H1 (cell line): ENCODE results near the gene ACOT6. TPM values are rescaled to one million over a fixed set of nuclear protein-coding genes. Genes with fewer than 3 reads are reported as not detected.
A peak's percentile ranks its signal among the peaks of the same experiment; 100 is the strongest.

Source experiments
- CTCF ChIA-PET: fragments of 300-600 bp; sonication (Branson Sonifier 250); formaldehyde crosslinking; loops from one replicate; lab custom pipeline; 2021; ENCODE audit not compliant: partially characterized antibody; lab: Charles Lee
- POLR2A ChIA-PET: fragments of 300-600 bp; sonication (Branson Sonifier 250); formaldehyde crosslinking; loops from one replicate; lab custom pipeline; 2021; ENCODE audit warnings: inconsistent platforms; ENCODE audit not compliant: partially characterized antibody; lab: Charles Lee
- DNase-seq, 2 experiments: peaks; one replicate each; pipeline versions ENCODE4 v3.0.0 to v3.0.0-alpha.2; 2010 to 2022; ENCODE audit warnings: low spot score in 2 of 2, low read depth in 1 of 2, mixed read lengths in 1 of 2
- FAIRE-seq: peaks from 2 replicates; lab custom pipeline; 2011; peaks lifted over from hg19 to GRCh38; lab: Jason Lieb, UNC
- H2AFZ ChIP-seq: 2 replicates; pipeline ENCODE4 v1.8.1; 2012; ENCODE audit warnings: low read length, inconsistent platforms
- H2AK5ac ChIP-seq: 2 replicates; pipeline ENCODE4 v1.6.1; 2013; ENCODE audit warnings: low read depth, low read length
- H2BK120ac ChIP-seq: replicated peaks from 2 replicates; pipeline ENCODE3; 2013; ENCODE audit warnings: low read depth, low read length, inconsistent platforms
- H2BK12ac ChIP-seq: 2 replicates; pipeline ENCODE4 v1.6.1; 2013; ENCODE audit warnings: low read depth, low read length
- H2BK15ac ChIP-seq: 2 replicates; pipeline ENCODE4 v1.6.1; 2013; ENCODE audit warnings: low read length
- H2BK20ac ChIP-seq: 2 replicates; pipeline ENCODE4 v1.6.1; 2013; ENCODE audit warnings: low read length
- H2BK5ac ChIP-seq: 2 replicates; pipeline ENCODE4 v1.6.1; 2013; ENCODE audit warnings: low read depth, low read length
- H3K14ac ChIP-seq: 2 replicates; pipeline ENCODE4 v1.6.1; 2013; ENCODE audit warnings: inconsistent platforms; ENCODE audit not compliant: insufficient read length
- H3K18ac ChIP-seq: 2 replicates; pipeline ENCODE4 v1.6.1; 2013; ENCODE audit warnings: low read length; ENCODE audit errors: extremely low read depth
- H3K23ac ChIP-seq: 2 replicates; pipeline ENCODE4 v1.6.1; 2013; ENCODE audit warnings: inconsistent platforms; ENCODE audit not compliant: insufficient read length
- H3K23me2 ChIP-seq: 2 replicates; pipeline ENCODE4 v1.6.1; 2013; ENCODE audit warnings: low read depth, low read length
- H3K27ac ChIP-seq: 2 replicates; pipeline ENCODE4 v1.6.1; 2011; ENCODE audit warnings: low read depth, low read length, inconsistent platforms
- H3K27me3 ChIP-seq, 4 experiments: replicated peaks in 1 of 4; 1 replicate in 1 of 4; 2 replicates in 3 of 4; pipeline versions ENCODE4 v1.6.1 to v1.8.1; 2011 to 2013; ENCODE audit warnings: low read length in 3 of 4, mild to moderate bottlenecking in 3 of 4, inconsistent platforms in 2 of 4, mixed read lengths in 2 of 4, moderate library complexity in 1 of 4; ENCODE audit not compliant: control insufficient read depth in 3 of 4, insufficient read depth in 3 of 4; ENCODE audit errors: extremely low read depth in 1 of 4
- H3K36me3 ChIP-seq, 4 experiments: 2 replicates each; pipeline versions ENCODE4 v1.6.1 to v1.8.1; 2011 to 2013; ENCODE audit warnings: mild to moderate bottlenecking in 4 of 4, low read length in 3 of 4, moderate library complexity in 2 of 4, control low read depth in 1 of 4, inconsistent platforms in 1 of 4; ENCODE audit not compliant: insufficient read depth in 4 of 4, control insufficient read depth in 2 of 4
- H3K4ac ChIP-seq: replicated peaks from 2 replicates; pipeline ENCODE3; 2013; ENCODE audit warnings: low read length, low read depth, mixed read lengths, inconsistent platforms; ENCODE audit not compliant: insufficient read length
- H3K4me1 ChIP-seq, 4 experiments: replicated peaks in 1 of 4; 1 replicate in 1 of 4; 2 replicates in 3 of 4; pipeline versions ENCODE4 v1.6.1 to v1.8.1; 2011 to 2013; ENCODE audit warnings: low read length in 3 of 4, inconsistent platforms in 2 of 4, mixed read lengths in 1 of 4; ENCODE audit not compliant: insufficient read depth in 4 of 4, control insufficient read depth in 3 of 4
- H3K4me2 ChIP-seq, 2 experiments: 2 replicates each; pipeline versions ENCODE4 v1.6.1 to v1.8.1; 2011 to 2013; ENCODE audit warnings: low read depth in 2 of 2, low read length in 2 of 2, control low read depth in 1 of 2, inconsistent platforms in 1 of 2, mild to moderate bottlenecking in 1 of 2; ENCODE audit not compliant: insufficient read depth in 1 of 2
- H3K4me3 ChIP-seq, 4 experiments: fragments of 200-600, 300-600 bp in 1 of 4; sonication (generic), shearing (Covaris generic), sonication (Bioruptor Twin) in 1 of 4; 2 replicates each; pipeline versions ENCODE4 v1.5.1 to v1.8.1; 2011 to 2016; ENCODE audit warnings: low read length in 4 of 4, low read depth in 3 of 4, control low read depth in 2 of 4, inconsistent platforms in 2 of 4, mild to moderate bottlenecking in 2 of 4, mixed read lengths in 1 of 4, moderate library complexity in 1 of 4; ENCODE audit not compliant: insufficient read depth in 2 of 4; ENCODE audit errors: extremely low read depth in 1 of 4
- H3K56ac ChIP-seq: replicated peaks from 2 replicates; pipeline ENCODE3; 2013; ENCODE audit warnings: low read depth, mild to moderate bottlenecking, mixed read lengths, low read length, inconsistent platforms; ENCODE audit not compliant: insufficient read length
- H3K79me1 ChIP-seq: 2 replicates; pipeline ENCODE4 v1.6.1; 2013; ENCODE audit warnings: low read depth, low read length, control low read depth
- H3K79me2 ChIP-seq, 2 experiments: 2 replicates each; pipeline versions ENCODE4 v1.6.1 to v1.8.1; 2012 to 2013; ENCODE audit warnings: low read length in 2 of 2, mild to moderate bottlenecking in 2 of 2, inconsistent platforms in 1 of 2; ENCODE audit not compliant: insufficient read depth in 2 of 2, control insufficient read depth in 1 of 2
- H3K9ac ChIP-seq, 4 experiments: replicated peaks in 1 of 4; 1 replicate in 1 of 4; 2 replicates in 3 of 4; pipeline versions ENCODE4 v1.6.1 to v1.8.1; 2011 to 2013; ENCODE audit warnings: low read depth in 3 of 4, low read length in 3 of 4, control low read depth in 2 of 4, mild to moderate bottlenecking in 2 of 4, moderate library complexity in 2 of 4, inconsistent platforms in 1 of 4; ENCODE audit errors: extremely low read depth in 1 of 4
- H3K9me3 ChIP-seq, 2 experiments: 2 replicates each; pipeline versions ENCODE4 v1.6.1 to v1.8.1; 2012 to 2013; ENCODE audit warnings: mild to moderate bottlenecking in 2 of 2, moderate library complexity in 2 of 2, control low read depth in 1 of 2, inconsistent platforms in 1 of 2, low read depth in 1 of 2, low read length in 1 of 2, mixed read lengths in 1 of 2; ENCODE audit not compliant: insufficient read depth in 2 of 2
- H4K20me1 ChIP-seq, 2 experiments: replicated peaks in 1 of 2; 2 replicates each; pipeline versions ENCODE3 to v1.8.1; 2011 to 2013; ENCODE audit warnings: inconsistent platforms in 2 of 2, low read length in 2 of 2, mild to moderate bottlenecking in 1 of 2; ENCODE audit not compliant: insufficient read depth in 2 of 2, control insufficient read depth in 1 of 2
- H4K5ac ChIP-seq: 2 replicates; pipeline ENCODE4 v1.6.1; 2013; ENCODE audit warnings: low read length, low read depth, mixed read lengths, inconsistent platforms; ENCODE audit not compliant: insufficient read length
- H4K8ac ChIP-seq: 2 replicates; pipeline ENCODE4 v1.8.0; 2013; ENCODE audit warnings: mild to moderate bottlenecking, moderate library complexity, low read length, inconsistent platforms; ENCODE audit not compliant: insufficient read depth; ENCODE audit errors: extremely low read depth
- H4K91ac ChIP-seq: replicated peaks from 2 replicates; pipeline ENCODE3; 2013; ENCODE audit warnings: low read length, mixed read lengths, inconsistent platforms; ENCODE audit not compliant: insufficient read length
- ASH2L ChIP-seq: fragments of 200-600, 300-600 bp; sonication (generic); IDR thresholded peaks from one replicate; pipeline ENCODE4 v1.7.1; 2017; ENCODE audit warnings: low read length
- EP300 ChIP-seq, 2 experiments: IDR thresholded peaks; 1 replicate in 1 of 2; 2 replicates in 1 of 2; pipeline ENCODE4 v1.6.1; 2011 to 2012; ENCODE audit warnings: low read depth in 2 of 2, low read length in 2 of 2, mild to moderate bottlenecking in 2 of 2, borderline replicate concordance in 1 of 2, inconsistent platforms in 1 of 2, moderate library complexity in 1 of 2
- EZH2 ChIP-seq: fragments of 200-600 bp; sonication (generic); IDR thresholded peaks from 2 replicates; pipeline ENCODE4 v1.7.1; 2012; ENCODE audit warnings: low read depth, mild to moderate bottlenecking, moderate library complexity, low read length, inconsistent platforms; ENCODE audit not compliant: severe bottlenecking
- RBBP5 ChIP-seq: IDR thresholded peaks from 2 replicates; pipeline ENCODE4 v1.7.1; 2012; ENCODE audit warnings: low read depth, mild to moderate bottlenecking, inconsistent platforms, low read length, moderate library complexity, borderline replicate concordance
- SP2 ChIP-seq: IDR thresholded peaks from 2 replicates; pipeline ENCODE4 v1.6.1; 2012; ENCODE audit warnings: mild to moderate bottlenecking, low read length, inconsistent platforms
- TAF1 ChIP-seq: IDR thresholded peaks from 2 replicates; pipeline ENCODE4 v1.6.1; 2011; ENCODE audit warnings: mild to moderate bottlenecking, low read depth, low read length
- ZNF274 ChIP-seq: IDR thresholded peaks from 2 replicates; pipeline ENCODE4 v1.7.0; 2012; ENCODE audit warnings: low read length, borderline replicate concordance; ENCODE audit errors: extremely low read depth
- WGBS, 2 experiments: shearing (Covaris generic) in 1 of 2; methylation state at CpG; one replicate each; pipeline versions ENCODE4 v1.1.6 to v1.1.7; 2013 to 2015; ENCODE audit warnings: low lambda C conversion rate in 2 of 2, mixed read lengths in 2 of 2, inconsistent platforms in 1 of 2, low coverage in 1 of 2, missing lambda C conversion rate in 1 of 2; ENCODE audit not compliant: insufficient replicate concordance in 2 of 2, insufficient coverage in 1 of 2, insufficient read length in 1 of 2; ENCODE audit errors: extremely low coverage in 1 of 2, missing lambda C conversion rate in 1 of 2; 5-methylcytosine and 5-hydroxymethylcytosine counted together
- polyA plus RNA-seq, 7 experiments: library from polyadenylated mRNA; depleted of rRNA in 3 of 7; stranded (reverse) in 5 of 7; unstranded in 2 of 7; fragments of >200 nt in 5 of 7; fragments of 200-250 nt in 2 of 7; gene quantifications; 1 replicate in 5 of 7; 2 replicates in 1 of 7; 4 replicates in 1 of 7; pipeline versions ENCODE4 v1.2.1 to v1.2.3, GENCODE V29; 2011 to 2013; ENCODE audit warnings: missing spikeins in 2 of 7, mixed read lengths in 2 of 7
- total RNA-seq: library from RNA; stranded (reverse); fragmentation: NEBNext Ultra II Directional; extraction: Animal tissue kit (Norgen Biotek cat#: 25700); gene quantifications from 2 replicates; pipeline ENCODE4 v1.2.1, GENCODE V29; 2021
- TF ChIP-seq, protein P1 (sequence below), 3 experiments: IDR thresholded peaks; 1 replicate in 2 of 3; 2 replicates in 1 of 3; pipeline versions ENCODE4 v1.5.1 to v1.6.1; 2011; ENCODE audit warnings: low read length in 3 of 3, mild to moderate bottlenecking in 3 of 3, inconsistent platforms in 2 of 3, low read depth in 1 of 3, moderate library complexity in 1 of 3; ENCODE audit not compliant: insufficient read depth in 1 of 3; ENCODE audit errors: control extremely low read depth in 1 of 3

The ACOT6 gene
- total and polyA plus RNA-seq, 2 of the 8 experiments (the other 6 are each of a cell fraction or from before 2014, with no cell fraction given), result not detected

DNA sequence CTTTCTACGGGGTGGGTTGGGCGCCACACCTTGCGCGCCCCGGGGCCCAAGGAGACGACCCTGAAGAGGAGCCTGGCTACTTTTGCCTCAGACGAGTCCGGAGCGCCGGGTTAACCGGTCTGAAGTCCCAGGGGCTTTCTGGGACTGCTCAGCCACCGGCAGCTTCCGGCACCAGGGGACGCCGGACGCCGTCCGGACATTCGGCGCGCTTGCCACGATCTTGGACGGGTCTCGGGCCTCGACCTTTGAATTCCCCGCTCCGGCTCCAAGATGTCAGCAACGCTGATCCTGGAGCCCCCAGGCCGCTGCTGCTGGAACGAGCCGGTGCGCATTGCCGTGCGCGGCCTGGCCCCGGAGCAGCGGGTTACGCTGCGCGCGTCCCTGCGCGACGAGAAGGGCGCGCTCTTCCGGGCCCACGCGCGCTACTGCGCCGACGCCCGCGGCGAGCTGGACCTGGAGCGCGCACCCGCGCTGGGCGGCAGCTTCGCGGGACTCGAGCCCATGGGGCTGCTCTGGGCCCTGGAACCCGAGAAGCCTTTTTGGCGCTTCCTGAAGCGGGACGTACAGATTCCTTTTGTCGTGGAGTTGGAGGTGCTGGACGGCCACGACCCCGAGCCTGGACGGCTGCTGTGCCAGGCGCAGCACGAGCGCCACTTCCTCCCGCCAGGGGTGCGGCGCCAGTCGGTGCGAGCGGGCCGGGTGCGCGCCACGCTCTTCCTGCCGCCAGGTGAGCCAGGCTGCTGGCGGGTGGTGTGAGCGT lies 20.4 kb upstream of the ACOT6 start, which contains the start of gene ACOT4:
ACOT4 (plus strand) TSS at position 184 of the 760 bp plus-strand sequence; CDS start at position 271, 87 bp downstream.
- H4K5ac ChIP-seq, result no peak within 1 kb of the TSS
- peak in 1 of 2 experiments; percentile 54 for DNase-seq
- peaks cover 9% of the 10 kb centered on the region; the same call in 1 of the 2 replicates for H3K23me2 ChIP-seq
- CTCF ChIA-PET, result interaction anchor here (0.9 kb wide), 1 partner anchor 174 kb away, joined by 3 read pairs; no protein-coding TSS in a partner anchor
- no peak within 1 kb of the TSS for H3K23ac ChIP-seq
- H3K4me2 ChIP-seq, result peak within 1 kb of the TSS; percentile 66
- H3K18ac ChIP-seq, result peak within 1 kb of the TSS; percentile 48; the same call in 1 of the 2 replicates
- H2BK5ac ChIP-seq, result no peak within 1 kb of the TSS
- H3K4ac ChIP-seq, result no peak within 1 kb of the TSS
- no peaks in the 10 kb centered on the region for H3K36me3 ChIP-seq
- H3K9me3 ChIP-seq, result no peaks in the 10 kb centered on the region; a peak in 1 of 4 replicates
- POLR2A ChIA-PET, result interaction anchor here (0.7 to 2.2 kb wide), 6 partner anchors 8 to 66 kb away, joined by 3 to 9 read pairs (median 4); partner anchors contain the start of genes ACOT2 and ACOT6
- no peak within 1 kb of the TSS for H2BK120ac ChIP-seq
- WGBS, 2 experiments, result 43% methylated on average over 43 of the region's 89 CpGs; no CpG with 5 or more reads in 1 of the 2 experiments
- no peak within 1 kb of the TSS for H4K91ac ChIP-seq
- no peak within 1 kb of the TSS for H2AK5ac ChIP-seq
- no peak within 1 kb of the TSS for H3K27ac ChIP-seq
- peak within 1 kb of the TSS; percentile 39 to 61 (median 50) for H3K4me3 ChIP-seq
- H2AFZ ChIP-seq, result peak within 1 kb of the TSS; percentile 13; the same call in 1 of the 2 replicates
- no peak within 1 kb of the TSS for H2BK20ac ChIP-seq
- H4K20me1 ChIP-seq, result no peaks in the 10 kb centered on the region
- H3K27me3 ChIP-seq, result peaks cover 0 to 5% (median 3%) of the 10 kb centered on the region in 4 experiments; a peak in 3 of 7 replicates
- H3K9ac ChIP-seq, result peak within 1 kb of the TSS in 3 of 4 experiments; percentile 21 to 37 (median 25); a peak in 3 of 7 replicates
- H4K8ac ChIP-seq, result peak within 1 kb of the TSS; percentile 68
- no peak within 1 kb of the TSS for H3K14ac ChIP-seq
- no peaks in the 10 kb centered on the region for H3K79me2 ChIP-seq
- H3K79me1 ChIP-seq, result no peaks in the 10 kb centered on the region
- 0 out of 2 replicates have a peak within 1 kb of the TSS, but pooled peaks have one; percentile 88 for H2BK15ac ChIP-seq
- no peak within 1 kb of the TSS for H3K56ac ChIP-seq
- FAIRE-seq, result no peak
- H2BK12ac ChIP-seq, result 0 out of 2 replicates have a peak within 1 kb of the TSS, but pooled peaks have one; percentile 50
- H3K4me1 ChIP-seq, result no peaks in the 10 kb centered on the region
- TF ChIP-seq ASH2L (peak; percentile 26), ZNF274 (no peak), RBBP5 (peak; percentile 76; the same call in 1 of the 2 replicates), SP2 (no peak), EP300 (IDR thresholded peaks at IDR 0.05; ENCODE audit: borderline replicate concordance in 1 of 2, low read depth in 2 of 2, low read length in 2 of 2) (no peak), TAF1 (0 out of 2 replicates have a peak, but pooled peaks have one; percentile 11), EZH2 (no peak)
- TF ChIP-seq, protein P1, sequence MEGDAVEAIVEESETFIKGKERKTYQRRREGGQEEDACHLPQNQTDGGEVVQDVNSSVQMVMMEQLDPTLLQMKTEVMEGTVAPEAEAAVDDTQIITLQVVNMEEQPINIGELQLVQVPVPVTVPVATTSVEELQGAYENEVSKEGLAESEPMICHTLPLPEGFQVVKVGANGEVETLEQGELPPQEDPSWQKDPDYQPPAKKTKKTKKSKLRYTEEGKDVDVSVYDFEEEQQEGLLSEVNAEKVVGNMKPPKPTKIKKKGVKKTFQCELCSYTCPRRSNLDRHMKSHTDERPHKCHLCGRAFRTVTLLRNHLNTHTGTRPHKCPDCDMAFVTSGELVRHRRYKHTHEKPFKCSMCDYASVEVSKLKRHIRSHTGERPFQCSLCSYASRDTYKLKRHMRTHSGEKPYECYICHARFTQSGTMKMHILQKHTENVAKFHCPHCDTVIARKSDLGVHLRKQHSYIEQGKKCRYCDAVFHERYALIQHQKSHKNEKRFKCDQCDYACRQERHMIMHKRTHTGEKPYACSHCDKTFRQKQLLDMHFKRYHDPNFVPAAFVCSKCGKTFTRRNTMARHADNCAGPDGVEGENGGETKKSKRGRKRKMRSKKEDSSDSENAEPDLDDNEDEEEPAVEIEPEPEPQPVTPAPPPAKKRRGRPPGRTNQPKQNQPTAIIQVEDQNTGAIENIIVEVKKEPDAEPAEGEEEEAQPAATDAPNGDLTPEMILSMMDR (IDR thresholded peaks at IDR 0.05; ENCODE audit: control extremely low read depth in 1 of 3, insufficient read depth in 1 of 3, low read depth in 1 of 3, low read length in 3 of 3), result no peak
